Activated CD4-positive, alpha-beta T cell treated with anti-CD3 and anti-CD28 coated beads, Interleukin-2, amount 50 U/mL, for 24 hours (primary cell): ENCODE measurements around the gene CYTIP.

Source experiments
- DNase-seq, 2 donors: peaks; one replicate each; pipeline ENCODE4 v3.0.0-alpha.2; 2020; ENCODE audit warnings: low read depth in 1 of 2, low spot score in 1 of 2

Gene CYTIP

DNA sequence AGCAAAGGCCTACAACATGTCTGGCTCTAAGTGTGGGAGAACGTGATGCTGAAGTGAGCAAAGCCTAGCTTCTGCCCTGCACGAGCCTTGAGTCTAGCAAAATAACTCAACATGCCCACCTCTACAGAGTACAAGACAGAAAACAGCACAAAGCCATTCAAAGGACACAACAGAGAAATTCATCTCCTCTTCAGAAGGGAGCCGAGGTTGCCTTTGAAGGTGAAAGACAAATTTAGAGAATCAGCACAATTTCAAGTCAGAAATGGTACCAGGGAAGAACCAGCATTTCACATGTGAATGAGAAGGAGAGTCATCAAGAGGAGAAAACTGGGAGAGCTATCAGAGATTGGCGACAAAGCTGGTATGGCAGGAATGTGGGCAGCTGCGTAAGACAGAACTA, 21.7 kb upstream of the CYTIP start:
- no peak for DNase-seq

DNA sequence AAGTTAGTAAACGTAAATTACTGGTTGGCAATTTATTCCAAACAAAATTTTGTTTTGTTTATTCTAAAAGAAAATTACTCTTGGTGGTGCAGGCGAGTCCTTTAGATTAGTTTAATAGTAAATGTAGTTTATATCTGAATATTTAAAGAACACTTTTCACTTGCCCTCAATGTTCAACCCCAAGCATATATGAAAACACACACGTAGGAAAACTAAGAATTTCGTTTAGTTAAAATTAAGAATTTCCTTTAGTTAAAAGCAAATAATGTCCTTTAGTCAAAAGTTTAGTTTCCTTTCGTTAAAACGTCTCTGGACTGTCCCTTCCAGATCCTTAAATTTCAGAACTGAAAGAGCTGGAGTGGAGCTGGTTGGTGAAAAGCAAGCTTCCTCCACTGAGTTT, 19.1 kb upstream of the CYTIP start:
- DNase-seq = no peak

DNA sequence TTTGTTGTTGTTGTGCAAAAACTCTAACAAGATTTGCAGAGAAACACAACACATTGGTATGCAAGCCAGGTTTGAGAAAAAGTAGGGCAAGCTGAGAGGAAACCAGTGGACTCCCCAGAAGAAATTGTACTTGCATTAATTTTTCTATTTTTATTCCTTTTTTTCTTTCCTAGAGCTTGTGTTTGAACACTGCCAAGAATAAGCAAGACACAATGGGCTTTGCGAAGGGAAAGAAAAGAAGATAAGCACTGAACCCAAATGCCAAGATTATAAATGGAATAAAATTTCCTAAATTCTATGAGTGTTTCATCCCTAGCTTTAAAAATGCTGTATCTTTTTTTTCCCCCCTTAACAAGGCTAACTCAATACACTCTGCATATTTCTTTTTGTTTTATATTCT, 17.0 kb upstream of the CYTIP start:
- no peak for DNase-seq

DNA sequence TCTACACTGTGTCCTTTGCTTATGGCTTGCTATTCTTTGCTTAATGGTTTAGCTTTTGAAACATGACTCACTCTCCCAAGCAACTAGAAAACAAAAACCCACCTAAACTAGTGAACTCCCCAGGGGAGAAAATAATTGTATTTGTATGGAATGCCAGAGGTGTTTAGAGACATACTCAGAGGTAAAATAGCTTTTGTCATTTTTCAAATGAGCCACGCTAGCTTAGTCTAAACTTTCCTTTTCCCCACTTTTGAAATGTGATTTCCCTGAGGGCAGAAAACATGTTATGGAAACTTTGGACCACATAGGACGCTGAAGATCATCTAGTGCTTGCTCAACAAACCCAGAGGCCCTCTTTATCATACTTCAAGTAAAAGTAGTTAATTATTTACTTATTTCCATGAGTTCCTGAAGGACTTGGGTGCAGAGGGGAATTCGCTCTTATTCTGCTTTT, 16.5 kb upstream of the CYTIP start:
- no peak for DNase-seq

DNA sequence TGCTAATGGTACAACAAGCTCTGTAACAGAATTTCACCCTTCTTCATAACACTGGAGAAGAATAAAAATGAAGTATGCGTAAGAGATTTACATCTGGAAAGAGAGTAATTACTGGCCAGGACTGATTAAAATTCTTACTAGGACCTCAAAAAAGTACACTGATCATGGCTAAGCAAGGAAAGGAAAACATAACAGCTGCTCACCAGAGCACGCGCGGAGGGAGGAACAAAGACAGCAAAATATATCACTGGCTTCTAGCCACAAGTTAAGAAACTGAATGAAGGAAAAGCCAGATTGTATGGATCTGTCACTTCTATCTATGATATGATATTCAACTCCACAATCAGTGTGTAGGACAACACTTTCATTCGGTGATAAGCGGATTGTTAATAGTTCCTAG, 15.6 kb upstream of the CYTIP start:
- no peak for DNase-seq

DNA sequence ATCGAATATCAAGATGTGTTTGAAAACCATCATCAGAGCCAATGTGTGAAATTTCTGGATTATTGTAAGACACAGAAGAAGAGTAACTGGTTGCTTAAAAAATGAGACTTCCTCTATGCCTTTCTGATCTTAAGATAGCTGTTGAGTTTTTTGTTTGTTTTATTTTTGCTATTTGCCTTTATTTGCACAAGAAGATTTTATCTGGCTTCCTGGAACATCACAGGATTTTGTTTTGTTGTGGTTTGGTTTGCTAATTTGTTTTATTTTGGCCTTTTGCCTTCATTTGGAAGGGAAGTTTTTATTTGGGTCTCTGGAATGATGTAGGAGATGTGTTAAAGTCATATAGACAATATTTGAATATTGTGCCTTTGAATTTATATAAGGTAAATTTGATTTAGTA, 3.9 kb upstream of the CYTIP start:
- DNase-seq = no peak

DNA sequence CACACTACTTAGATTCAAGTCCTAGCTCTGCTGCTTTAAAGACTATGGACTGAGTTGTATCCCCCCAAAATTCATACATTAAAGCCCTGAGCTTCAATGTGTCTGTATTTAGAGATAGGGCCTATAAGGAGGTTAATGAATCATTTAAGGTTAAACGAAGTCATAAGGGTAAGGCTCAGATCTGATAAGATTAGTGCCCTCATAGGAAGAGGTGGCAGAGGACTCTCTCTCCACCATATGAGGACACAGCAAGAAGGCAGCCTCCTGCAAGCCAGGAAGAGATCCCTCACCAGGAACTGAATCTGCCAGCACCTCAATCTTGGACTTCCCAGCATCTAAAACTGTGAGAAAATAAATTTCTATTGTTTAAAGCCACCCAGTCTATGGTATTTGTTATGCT, 3.1 kb upstream of the CYTIP start:
- no peak for DNase-seq

DNA sequence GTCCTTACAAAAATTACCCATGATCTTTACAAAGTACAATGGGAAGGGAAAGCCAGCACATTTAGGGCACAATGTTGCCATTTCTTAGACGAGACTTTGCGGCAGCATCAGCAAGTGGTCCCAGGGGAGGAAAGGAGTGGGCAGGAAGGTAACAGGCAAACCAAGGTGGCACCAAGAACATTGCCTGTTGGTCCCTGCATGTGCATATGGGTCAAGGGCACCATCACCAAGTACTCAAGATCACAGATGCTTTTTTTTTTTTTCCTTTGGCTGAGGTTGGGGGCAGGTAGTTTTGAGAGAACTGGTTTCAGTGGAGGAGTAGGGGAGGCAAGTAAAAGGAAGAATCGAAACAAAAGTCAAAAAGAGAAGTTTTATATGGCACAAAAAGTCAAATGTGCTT, 752 bp upstream of the CYTIP start:
- no peak for DNase-seq

DNA sequence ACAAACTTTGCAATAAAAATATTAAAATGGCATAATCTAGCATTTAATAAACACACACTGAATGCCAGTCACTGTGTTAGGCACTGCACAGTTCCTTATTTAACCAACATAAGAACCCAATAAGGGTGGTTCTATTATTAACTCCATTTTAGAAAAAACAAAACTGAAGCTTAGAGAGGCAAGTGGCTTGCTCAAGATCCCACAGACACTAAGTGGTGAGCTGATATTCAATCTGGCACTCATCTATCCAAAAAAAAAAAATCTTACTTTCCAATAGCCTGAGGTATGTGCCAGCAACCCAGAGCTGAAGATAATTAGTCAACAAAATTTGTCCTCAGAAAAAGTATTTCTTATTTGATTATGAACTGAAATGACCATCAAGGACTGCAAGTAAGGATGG, 799 bp downstream of the CYTIP start:
- DNase-seq = no peak

DNA sequence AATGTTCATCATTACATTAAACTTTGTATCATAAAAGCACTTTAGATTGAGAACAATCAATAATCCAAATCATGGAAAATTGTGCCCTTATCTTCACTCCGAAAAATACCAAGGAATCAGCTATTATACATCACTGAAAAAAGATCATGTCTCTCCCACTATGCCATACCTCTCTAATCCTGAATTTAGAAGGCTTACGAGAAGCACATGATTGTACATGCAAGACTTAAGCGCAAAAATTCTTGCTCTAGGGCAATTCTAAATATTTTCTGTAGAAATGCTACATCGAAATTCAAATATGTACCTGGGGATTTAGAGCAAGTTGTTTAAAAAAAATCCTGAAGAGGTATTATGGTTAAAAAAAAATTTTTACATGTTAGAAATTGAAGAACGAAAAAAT, 1.3 kb downstream of the CYTIP start:
- DNase-seq = no peak

DNA sequence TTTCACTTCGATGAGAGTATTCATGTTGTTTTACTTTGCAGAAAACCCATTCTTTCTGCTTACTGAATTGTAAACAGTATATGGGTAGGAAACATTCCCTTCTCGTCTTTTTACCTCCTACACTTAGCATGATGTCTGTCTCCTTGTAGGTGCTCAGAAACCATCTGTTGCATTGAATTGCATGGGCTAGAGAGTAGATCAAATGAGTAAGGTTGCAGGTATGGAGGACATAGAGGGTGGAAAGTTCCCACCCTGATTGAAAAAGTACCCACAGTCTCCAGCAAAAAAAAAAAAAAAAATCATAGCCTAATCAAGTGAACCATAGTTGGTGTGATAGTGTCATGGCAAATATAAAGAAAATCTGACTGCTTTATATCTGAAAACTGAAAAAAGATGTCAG, 1.7 kb downstream of the CYTIP start:
- no peak for DNase-seq

DNA sequence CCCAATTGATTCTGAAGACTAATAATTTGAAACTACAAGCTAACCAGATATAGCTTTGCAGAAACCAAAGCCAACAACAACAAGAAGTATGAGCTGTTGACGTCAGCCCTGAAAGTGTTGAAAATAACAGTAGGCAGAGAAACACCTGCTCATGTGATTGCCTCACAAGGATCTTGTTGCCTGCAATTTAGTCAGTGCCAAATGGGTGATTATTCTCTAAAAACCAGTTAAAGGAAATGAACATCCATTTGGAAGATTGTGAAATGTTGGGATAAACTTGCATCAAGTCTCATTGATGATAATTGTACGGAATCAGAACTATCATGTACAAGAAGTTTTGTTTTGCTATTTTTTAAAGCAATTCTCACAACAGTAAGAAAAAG, 2.8 kb downstream of the CYTIP start:
- DNase-seq = peak in 1 of 2 donors; percentile 57

DNA sequence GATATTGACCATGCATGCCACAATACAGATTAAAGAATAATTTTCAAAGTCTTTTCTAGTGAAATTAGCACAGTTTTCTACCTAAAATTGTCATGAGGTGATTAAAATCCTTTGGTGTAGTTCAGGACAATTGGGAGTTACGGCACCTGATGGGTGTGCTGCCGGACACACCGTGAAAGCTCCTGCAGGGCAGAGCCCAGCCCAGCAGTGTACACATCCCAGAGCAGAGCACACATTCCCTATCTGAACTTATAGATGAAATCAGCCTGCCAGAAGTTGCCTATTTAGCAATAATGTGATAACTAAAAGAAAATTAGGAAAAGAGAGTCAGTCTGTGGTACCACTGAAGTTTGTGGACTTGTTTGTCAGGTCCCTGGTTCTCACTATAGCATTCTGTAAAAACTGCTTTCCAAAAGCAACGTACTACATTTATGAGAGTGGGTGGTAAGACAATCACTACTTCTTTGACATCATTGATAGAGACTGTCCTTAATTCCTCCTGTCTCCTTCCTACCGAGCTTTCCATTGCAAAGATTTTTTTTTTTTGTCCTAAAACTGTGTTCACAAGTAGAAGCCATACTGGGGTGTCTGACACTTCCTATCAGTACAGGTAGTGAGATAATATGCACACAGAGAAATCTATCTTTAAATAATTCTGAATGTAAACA, 3.4 kb downstream of the CYTIP start:
- DNase-seq = no peak

DNA sequence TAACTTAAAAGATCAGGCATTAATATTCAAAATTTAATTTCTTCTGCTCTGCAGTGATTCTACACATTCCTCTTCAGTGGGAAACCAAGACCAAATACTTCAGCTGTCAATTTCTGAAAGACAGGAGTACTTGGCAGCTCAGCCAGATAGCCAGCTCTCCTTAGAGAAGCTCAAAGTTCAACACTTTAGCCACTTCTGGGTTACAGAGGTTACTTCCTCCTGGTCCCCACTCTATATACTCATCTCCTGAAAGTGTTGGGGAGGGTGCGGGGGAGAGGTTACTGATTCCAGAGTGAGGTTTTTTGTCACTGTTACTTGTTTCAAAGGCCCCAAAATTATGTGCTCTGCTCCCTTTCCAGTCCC, 4.1 kb downstream of the CYTIP start:
- DNase-seq = peak in 1 of 2 donors; percentile 49

DNA sequence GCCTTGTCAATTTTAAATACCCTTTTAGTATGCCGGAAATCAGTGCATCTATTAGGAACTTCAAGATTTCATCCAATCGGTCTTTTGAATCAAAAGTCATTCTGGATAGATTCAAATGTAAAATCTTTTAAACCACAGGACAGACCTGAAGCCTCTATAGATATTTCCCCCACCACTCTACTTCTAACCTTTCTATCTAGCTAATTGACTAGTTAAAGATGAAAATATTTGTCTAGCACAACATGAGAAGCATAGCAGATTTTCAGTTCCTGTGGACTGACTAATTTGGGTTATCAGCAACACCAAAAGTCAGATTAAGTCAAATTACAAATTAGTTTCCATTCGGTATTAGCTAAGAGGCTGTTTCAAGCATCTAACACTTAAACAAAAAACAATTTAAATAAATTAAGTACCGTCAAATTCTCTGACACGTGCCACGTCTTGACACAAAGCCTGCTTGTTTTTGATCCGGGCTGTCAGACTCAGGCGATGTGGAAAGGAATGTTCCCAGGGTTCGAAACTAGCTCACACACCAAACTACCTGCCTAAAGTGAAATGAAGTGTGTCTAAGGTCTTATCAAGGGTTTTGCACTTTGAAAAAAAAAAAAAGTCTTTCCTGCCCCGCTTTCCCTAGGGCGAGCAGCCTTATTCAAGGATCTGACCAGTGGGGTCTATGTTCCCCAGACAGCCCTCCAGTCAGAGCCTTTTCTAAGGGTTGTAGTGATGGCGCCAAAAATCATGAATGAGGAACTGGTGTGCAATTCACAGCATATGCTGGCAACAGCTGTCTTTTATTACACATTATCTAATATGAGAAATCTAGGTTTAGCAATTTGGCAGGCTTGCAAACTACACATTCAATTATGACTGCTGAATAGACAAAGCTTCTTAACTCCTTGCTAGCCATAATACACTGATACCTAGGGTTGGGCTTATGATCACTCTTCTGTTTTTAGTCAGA, 4.7 kb downstream of the CYTIP start:
- DNase-seq = no peak

DNA sequence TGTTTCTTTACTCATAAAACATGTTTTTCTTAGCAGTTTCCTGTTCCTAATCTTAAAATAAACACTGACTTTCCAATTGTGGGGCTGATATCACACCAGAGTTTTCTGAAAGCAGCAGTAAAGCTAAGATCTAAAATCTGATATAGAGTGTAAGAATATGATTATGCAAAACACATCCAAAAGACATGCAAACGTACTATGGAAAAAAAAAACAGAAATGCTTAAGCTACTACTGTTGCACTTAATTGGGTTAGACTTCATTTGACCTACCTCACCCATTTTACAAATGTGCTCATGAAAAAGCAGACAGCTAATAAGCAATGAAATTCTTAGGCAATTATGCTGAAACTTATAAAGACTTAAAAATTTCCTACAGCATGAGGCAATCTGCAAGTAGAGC, 10.5 kb downstream of the CYTIP start:
- DNase-seq = no peak

DNA sequence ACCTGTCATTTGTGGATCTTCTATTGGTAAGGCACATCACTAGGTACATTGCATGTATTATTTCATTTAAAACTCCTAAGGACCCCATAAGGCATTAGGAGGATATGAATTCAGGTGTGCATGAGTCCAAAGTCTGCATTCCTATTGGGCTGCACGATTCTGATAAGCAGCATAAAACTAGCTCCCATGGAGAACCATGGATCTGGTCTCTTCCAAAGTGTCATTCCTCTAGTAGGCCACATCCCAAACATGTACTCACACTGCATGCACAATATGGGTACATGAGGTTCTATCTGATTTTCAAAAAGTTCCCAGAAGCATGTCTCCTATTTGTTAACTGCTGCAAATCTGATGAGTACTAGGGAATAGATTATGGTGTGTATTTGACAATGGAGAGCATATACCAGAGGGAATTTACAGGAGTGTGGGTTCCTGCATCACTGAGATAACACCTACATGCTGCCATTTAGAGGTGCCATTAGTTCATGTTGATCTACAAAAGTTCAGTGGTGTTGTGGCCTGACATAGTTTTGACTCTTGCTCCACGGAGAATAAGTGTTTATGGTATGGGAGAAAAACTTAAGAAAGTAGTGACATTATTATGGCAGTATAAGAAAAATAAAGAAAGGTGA, 11.3 kb downstream of the CYTIP start:
- DNase-seq = no peak

DNA sequence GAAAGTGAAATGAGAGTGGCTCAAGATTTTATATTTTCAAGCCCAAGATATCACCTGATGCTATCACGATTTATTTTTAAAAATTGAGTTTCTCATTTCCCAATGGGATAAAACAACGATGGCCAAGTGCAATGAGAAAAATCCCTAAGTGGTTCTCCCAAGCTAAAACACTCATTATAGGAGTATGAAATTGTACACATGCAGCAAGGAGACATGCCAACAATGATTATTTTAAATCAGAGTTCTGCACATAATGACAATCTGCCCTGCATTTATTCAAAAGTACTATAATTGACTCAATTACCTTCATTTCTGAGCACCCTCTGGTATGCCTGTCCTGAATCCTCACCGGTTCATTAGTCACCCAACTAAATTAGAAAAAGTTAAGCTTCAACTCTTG, 12.7 kb downstream of the CYTIP start:
- no peak for DNase-seq

DNA sequence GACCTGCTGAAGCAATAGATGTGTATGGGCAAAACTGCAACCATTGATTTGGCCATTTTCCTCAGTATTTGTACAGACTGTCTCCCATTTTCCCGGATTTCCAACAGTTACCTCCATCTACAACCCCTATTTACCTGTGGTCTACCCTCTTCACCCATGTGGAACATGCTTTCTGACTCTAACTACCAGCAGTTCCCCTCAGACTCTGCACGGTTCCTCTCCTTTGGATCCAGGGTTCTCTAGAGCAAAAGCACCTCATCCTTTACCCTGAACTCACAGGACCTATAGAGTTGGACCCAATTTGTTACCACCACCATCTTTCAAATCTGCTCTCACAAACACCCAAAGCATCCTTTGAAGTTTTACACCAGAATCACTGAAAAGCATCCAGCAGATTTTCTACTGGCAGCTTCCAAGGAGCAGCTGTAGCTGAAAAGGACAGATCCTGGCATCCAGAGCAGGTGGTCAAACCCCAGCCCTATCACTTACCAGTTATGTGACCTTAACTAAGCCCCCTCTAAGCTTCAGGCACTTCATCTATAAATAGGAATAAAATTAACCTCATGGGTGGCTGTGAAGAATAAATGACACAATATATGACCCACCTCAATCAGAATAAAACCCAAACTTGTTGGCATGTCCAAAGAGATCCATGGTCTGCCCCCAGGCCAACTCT, 15.3 kb downstream of the CYTIP start:
- DNase-seq = no peak

DNA sequence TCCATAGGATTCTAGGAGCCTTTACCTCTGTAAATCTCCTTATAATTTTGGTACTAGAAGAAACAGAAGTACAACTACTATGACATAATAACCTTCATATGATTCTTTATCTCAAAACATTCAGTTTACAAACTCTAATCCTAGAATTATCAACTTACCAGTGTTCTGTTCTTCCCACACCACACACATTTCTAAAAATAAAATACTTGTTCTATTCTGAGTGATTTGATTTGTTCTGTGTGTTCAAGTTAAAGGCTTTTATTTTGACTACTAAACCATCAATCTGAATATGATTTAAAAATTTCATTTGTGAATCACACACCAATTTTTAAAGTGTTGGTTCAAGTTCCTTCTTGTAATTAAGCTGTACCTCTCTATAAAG, 16.0 kb downstream of the CYTIP start:
- no peak for DNase-seq

DNA sequence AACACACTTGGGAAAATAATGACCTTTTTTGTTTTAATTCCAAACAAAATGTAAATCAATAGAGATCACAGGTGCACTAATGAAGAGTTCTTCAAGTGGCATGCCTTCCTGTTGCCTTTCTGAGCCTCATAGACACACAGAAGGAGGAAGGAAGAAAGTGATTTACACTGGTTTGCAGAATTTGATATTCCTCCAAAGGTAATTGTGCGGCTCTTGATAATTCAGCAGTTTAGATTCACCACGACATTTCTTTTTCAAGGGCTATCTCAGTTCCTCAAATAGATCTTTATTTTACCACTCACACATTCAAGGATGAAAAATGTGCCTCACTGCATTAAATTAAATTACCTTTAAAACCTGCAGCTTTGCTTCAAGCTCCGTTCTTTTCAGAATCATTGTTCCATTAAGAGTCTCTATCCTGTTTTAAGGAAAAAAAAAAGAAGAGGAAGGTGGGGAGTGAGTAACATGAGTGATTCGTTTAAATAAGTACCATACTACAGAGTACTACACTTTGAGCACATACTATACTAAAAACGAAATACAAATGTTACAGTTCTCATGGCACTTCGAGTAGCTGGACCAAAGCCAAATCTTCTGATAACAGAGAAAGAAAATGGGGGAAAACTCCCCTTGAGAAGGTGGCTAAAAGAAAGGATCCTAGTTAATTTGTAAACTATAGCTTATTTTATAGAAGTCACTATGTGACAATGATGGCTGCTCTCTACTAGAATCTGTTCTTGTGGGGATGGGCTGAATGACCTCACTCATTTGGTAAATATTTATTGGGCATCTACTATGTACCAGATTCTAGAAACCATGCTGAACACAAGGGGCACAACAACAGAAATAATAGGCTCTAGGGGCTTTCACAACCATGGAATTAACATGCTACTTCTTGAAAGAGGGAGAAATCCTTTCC, 16.6 kb downstream of the CYTIP start:
- DNase-seq = no peak
